ENCODE results near the gene ZNF225.

- TF ChIP-seq CTCF (conservative IDR thresholded peaks at IDR 0.05; ENCODE audit: low read length) (no peak), EZH2phosphoT487 (IDR thresholded peaks at IDR 0.05; ENCODE audit: borderline replicate concordance, low read depth, low read length) (no peak)
Observed at GRCh38 chr19:44072543-44073401, 40.4 kb upstream of the ZNF225 start.
